Measurements from ENCODE around the gene NANS. TPM values are rescaled to one million over a fixed set of nuclear protein-coding genes. Genes with fewer than 3 reads are reported as not detected.
A peak's percentile ranks its signal among the peaks of the same experiment; 100 is the strongest.
"Not testable (repeated sequence)": the region's sequence is repeated elsewhere in the genome, so short reads cannot be mapped to it uniquely, and the experiment has no call there.

NANS gene
- total RNA-seq, 1 donor from 2014 or later: 54.8 TPM

GRCh38 chr9:98075332-98075805, 18.8 kb downstream of the NANS start:
- peaks cover 12% of the 10 kb centered on the region for H3K36me3 Mint-ChIP-seq (ENCODE audit: low read depth)
- H3K4me1 Mint-ChIP-seq (ENCODE audit: low read depth): peaks cover 10% of the 10 kb centered on the region
- H3K27me3 Mint-ChIP-seq (ENCODE audit: low read depth): no peaks in the 10 kb centered on the region
- H3K27ac Mint-ChIP-seq (ENCODE audit: unreplicated experiment): no peak overlapping the region
- no peak for TF ChIP-seq CTCF (IDR thresholded peaks at IDR 0.05)
- H3K4me3 Mint-ChIP-seq (ENCODE audit: unreplicated experiment): no peak overlapping the region
- DNase-seq (ENCODE audit: low spot score): no peak
- no peaks in the 10 kb centered on the region for H3K9me3 Mint-ChIP-seq (ENCODE audit: low read depth)

- not testable (repeated sequence) for H3K4me3 Mint-ChIP-seq (ENCODE audit: unreplicated experiment); DNase-seq (ENCODE audit: low spot score); H3K9me3 Mint-ChIP-seq (ENCODE audit: low read depth); H3K27me3 Mint-ChIP-seq (ENCODE audit: low read depth); H3K27ac Mint-ChIP-seq (ENCODE audit: unreplicated experiment)
- Mint-ChIP-seq H3K36me3 (ENCODE audit: low read depth) (peaks cover 16% of the 10 kb centered on the region), H3K4me1 (ENCODE audit: low read depth) (peaks cover 14% of the 10 kb centered on the region)
These were observed 20.0 kb downstream of the NANS start for GRCh38 chr9:98076514-98076890.

- no peak for DNase-seq (ENCODE audit: low spot score)
- Mint-ChIP-seq H3K9me3 (ENCODE audit: low read depth) (no peaks in the 10 kb centered on the region), H3K4me3 (ENCODE audit: unreplicated experiment) (no peak overlapping the region), H3K27me3 (ENCODE audit: low read depth) (no peaks in the 10 kb centered on the region), H3K27ac (ENCODE audit: unreplicated experiment) (no peak overlapping the region), H3K4me1 (ENCODE audit: low read depth) (peaks cover 14% of the 10 kb centered on the region), H3K36me3 (ENCODE audit: low read depth) (peaks cover 29% of the 10 kb centered on the region)
- TF ChIP-seq CTCF (IDR thresholded peaks at IDR 0.05): no peak
These were observed 22.4 kb downstream of the NANS start for GRCh38 chr9:98078895-98079294.

- Mint-ChIP-seq H3K4me1 (ENCODE audit: low read depth) (peaks cover 6% of the 10 kb centered on the region), H3K27ac (ENCODE audit: unreplicated experiment) (no peak overlapping the region), H3K36me3 (ENCODE audit: low read depth) (peaks cover 31% of the 10 kb centered on the region), H3K27me3 (ENCODE audit: low read depth) (no peaks in the 10 kb centered on the region), H3K4me3 (ENCODE audit: unreplicated experiment) (no peak overlapping the region), H3K9me3 (ENCODE audit: low read depth) (no peaks in the 10 kb centered on the region)
- DNase-seq (ENCODE audit: low spot score): no peak
- TF ChIP-seq CTCF (IDR thresholded peaks at IDR 0.05): no peak
These were observed 23.8 kb downstream of the NANS start for GRCh38 chr9:98080326-98080725.

- no peak for TF ChIP-seq CTCF (IDR thresholded peaks at IDR 0.05)
- Mint-ChIP-seq H3K36me3 (ENCODE audit: low read depth) (peaks cover 31% of the 10 kb centered on the region), H3K27me3 (ENCODE audit: low read depth) (no peaks in the 10 kb centered on the region), H3K4me3 (ENCODE audit: unreplicated experiment) (no peak overlapping the region), H3K9me3 (ENCODE audit: low read depth) (no peaks in the 10 kb centered on the region), H3K4me1 (ENCODE audit: low read depth) (peaks cover 6% of the 10 kb centered on the region), H3K27ac (ENCODE audit: unreplicated experiment) (peak overlapping the region; percentile 33)
- no peak for DNase-seq (ENCODE audit: low spot score)
These were observed 24.2 kb downstream of the NANS start for GRCh38 chr9:98080780-98081179.

GRCh38 chr9:98081477-98082219, 25.1 kb downstream of the NANS start:
- Mint-ChIP-seq H3K27me3 (ENCODE audit: low read depth) (no peaks in the 10 kb centered on the region), H3K27ac (ENCODE audit: unreplicated experiment) (no peak overlapping the region), H3K36me3 (ENCODE audit: low read depth) (peaks cover 31% of the 10 kb centered on the region), H3K9me3 (ENCODE audit: low read depth) (no peaks in the 10 kb centered on the region), H3K4me3 (ENCODE audit: unreplicated experiment) (no peak overlapping the region), H3K4me1 (ENCODE audit: low read depth) (peaks cover 6% of the 10 kb centered on the region)
- TF ChIP-seq CTCF (IDR thresholded peaks at IDR 0.05): no peak
- no peak for DNase-seq (ENCODE audit: low spot score)
